Activated naive CD4-positive, alpha-beta T cell treated with anti-CD3 and anti-CD28 coated beads, Interleukin-2, amount 10 ng/mL, durations not matched to agents 7 days and 5 days (primary cell): Measurements from ENCODE around the gene FSCN2.

Experiments
- CTCF ChIA-PET: fragments of 350-600 bp; sonication (Branson Sonifier 250); formaldehyde crosslinking; loops from one replicate; lab custom pipeline; 2021; ENCODE audit warnings: antibody characterized with exemption; lab: Charles Lee
- DNase-seq: peaks from one replicate; pipeline ENCODE4 v3.0.0-alpha.2; 2020
- H3K27ac Mint-ChIP-seq: one replicate; pipeline ENCODE4 v1.8.0; 2021; ENCODE audit warnings: mild to moderate bottlenecking, moderate library complexity, mixed read lengths
- H3K27me3 Mint-ChIP-seq: one replicate; pipeline ENCODE4 v1.8.0; 2021; ENCODE audit warnings: mild to moderate bottlenecking, mixed read lengths
- H3K36me3 Mint-ChIP-seq: one replicate; pipeline ENCODE4 v1.8.0; 2021; ENCODE audit warnings: mixed read lengths
- H3K4me1 Mint-ChIP-seq: one replicate; pipeline ENCODE4 v1.8.0; 2021; ENCODE audit warnings: mixed read lengths
- H3K4me3 Mint-ChIP-seq: one replicate; pipeline ENCODE4 v1.8.0; 2021; ENCODE audit warnings: mild to moderate bottlenecking, moderate library complexity, mixed read lengths
- H3K9me3 Mint-ChIP-seq: one replicate; pipeline ENCODE4 v1.8.0; 2021; ENCODE audit warnings: mixed read lengths

Gene FSCN2

GRCh38 chr17:81566461-81567126 is 38.4 kb downstream of the FSCN2 start:
- H3K36me3 Mint-ChIP-seq: peaks cover 54% of the 10 kb centered on the region

DNA sequence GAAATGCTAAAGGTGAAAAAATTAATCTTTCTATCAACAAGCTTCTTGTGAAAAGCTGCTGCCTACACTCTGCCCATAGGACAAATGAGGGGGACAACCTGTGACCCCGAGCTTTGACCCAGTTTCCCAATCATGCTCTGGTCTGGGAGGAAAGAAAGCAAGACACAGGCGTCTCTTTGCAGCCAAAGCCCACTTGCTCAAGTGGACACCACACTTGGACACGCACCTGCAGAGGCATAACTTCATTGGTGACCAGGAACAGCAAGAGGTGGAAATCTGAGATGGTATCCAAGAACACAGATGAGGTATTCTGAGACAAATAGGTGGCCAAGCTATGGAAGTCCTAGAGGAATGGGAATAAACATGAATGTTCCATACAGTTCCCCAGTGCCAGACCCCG is 39.0 kb downstream of the FSCN2 start:
- no peaks in the 10 kb centered on the region for H3K27me3 Mint-ChIP-seq
- CTCF ChIA-PET: interaction anchor here (1.0 to 1.2 kb wide), 2 partner anchors 12 to 34 kb away, joined by 4 read pairs; no protein-coding TSS in a partner anchor
- H3K4me1 Mint-ChIP-seq: peaks cover 5% of the 10 kb centered on the region
- H3K4me3 Mint-ChIP-seq: no peak overlapping the region
- no peaks in the 10 kb centered on the region for H3K9me3 Mint-ChIP-seq
- no peak for DNase-seq
- H3K27ac Mint-ChIP-seq: no peak overlapping the region
- peaks cover 54% of the 10 kb centered on the region for H3K36me3 Mint-ChIP-seq

More at GRCh38 chr17:81566461-81567126, 38.4 kb downstream of the FSCN2 start:
- Mint-ChIP-seq H3K27me3 (no peaks in the 10 kb centered on the region), H3K4me3 (no peak overlapping the region), H3K27ac (peak overlapping the region; percentile 34), H3K4me1 (peaks cover 5% of the 10 kb centered on the region), H3K9me3 (no peaks in the 10 kb centered on the region)
- DNase-seq: no peak
- CTCF ChIA-PET: interaction anchor here (1.0 to 1.2 kb wide), 2 partner anchors 12 to 34 kb away, joined by 4 read pairs; no protein-coding TSS in a partner anchor

GRCh38 chr17:81568416-81568815 is 40.2 kb downstream of the FSCN2 start:
- Mint-ChIP-seq H3K27me3 (no peaks in the 10 kb centered on the region), H3K9me3 (no peaks in the 10 kb centered on the region), H3K4me1 (peaks cover 5% of the 10 kb centered on the region), H3K27ac (no peak overlapping the region), H3K4me3 (no peak overlapping the region), H3K36me3 (peaks cover 56% of the 10 kb centered on the region)
- CTCF ChIA-PET: no interaction called here
- no peak for DNase-seq

DNA sequence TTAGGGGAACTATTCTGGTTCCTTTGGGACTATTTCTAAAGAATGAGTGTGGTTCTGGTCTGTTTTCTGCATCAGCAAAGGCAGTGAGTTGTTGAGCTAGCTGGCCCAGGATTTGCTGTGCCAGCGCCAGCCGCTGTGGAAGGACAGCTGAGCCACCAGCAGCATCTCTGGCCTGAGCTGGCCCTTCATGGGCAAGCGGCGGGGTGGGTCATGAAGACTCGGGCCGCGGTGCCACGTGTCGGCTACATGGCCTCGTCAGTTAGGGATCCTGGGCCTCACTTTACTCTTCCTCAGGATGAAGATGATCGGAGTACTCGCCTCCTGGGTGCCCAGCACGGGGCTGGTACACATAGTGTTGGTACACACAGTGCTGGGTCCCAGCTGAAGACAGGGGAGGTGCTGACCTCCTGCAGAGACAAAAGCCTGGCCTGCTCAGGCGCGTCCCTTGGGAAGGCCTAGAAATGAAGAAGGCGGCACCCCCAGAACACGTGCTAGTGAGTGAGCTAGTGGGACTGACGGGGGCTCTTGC is 41.9 kb downstream of the FSCN2 start:
- DNase-seq: no peak
- no peaks in the 10 kb centered on the region for H3K9me3 Mint-ChIP-seq
- H3K4me3 Mint-ChIP-seq: no peak overlapping the region
- H3K4me1 Mint-ChIP-seq: peaks cover under 1% of the 10 kb centered on the region
- no peak overlapping the region for H3K27ac Mint-ChIP-seq
- CTCF ChIA-PET: interaction anchor here (2.4 kb wide), 1 partner anchor 31 kb away, joined by 9 read pairs; no protein-coding TSS in a partner anchor
- peaks cover 56% of the 10 kb centered on the region for H3K36me3 Mint-ChIP-seq
- H3K27me3 Mint-ChIP-seq: no peaks in the 10 kb centered on the region

DNA sequence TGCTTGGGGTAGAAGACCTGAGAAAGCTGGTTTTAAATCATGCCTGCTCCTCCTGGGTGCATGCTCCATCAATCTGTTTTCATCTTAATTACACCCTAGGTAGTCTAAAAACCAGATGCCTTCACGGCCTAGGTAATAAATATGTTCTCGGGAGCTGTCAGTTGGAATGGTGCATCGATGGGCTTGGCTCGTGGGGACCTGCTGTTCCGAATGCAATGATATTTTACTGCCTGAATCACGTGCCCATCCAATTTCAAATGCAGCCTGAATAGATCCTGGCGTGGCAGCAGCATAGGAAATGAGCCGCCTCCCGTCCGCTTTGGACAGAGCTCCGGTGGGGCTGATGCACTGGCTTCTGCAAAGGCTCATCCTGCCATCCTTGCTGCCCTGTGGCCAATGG is 42.8 kb downstream of the FSCN2 start:
- CTCF ChIA-PET: interaction anchor here (2.4 kb wide), 1 partner anchor 30 kb away, joined by 9 read pairs; no protein-coding TSS in a partner anchor
- peaks cover 52% of the 10 kb centered on the region for H3K36me3 Mint-ChIP-seq

DNA sequence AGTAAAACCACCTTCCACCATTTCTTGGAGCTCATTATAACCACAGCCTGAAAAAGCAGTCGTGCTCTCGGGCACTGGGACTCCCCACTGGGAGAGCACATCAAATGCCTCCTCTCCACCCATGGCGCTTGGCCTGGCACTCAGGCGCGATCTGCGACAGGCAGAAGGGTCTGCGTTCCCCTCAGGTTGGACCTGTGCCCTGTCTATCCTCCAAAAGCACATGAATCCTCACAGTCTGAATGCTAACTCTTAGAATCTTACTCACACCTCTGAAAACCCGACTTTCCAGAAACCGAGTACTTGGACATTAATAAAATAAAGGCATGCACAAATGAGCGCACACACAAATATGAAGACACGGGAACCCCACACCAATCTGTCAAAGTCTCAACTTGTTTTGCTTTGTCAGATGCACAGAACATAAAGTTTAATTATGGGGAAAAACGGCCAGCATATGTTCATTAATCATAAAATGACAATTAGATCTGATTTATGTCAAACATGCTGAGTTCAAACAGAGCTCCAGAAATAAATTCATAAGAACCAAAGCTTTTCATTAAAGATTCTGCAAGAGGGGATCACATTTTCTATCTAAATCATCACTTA is 44.5 kb downstream of the FSCN2 start:
- H3K4me1 Mint-ChIP-seq: no peaks in the 10 kb centered on the region
- H3K27me3 Mint-ChIP-seq: no peaks in the 10 kb centered on the region
- no peak overlapping the region for H3K4me3 Mint-ChIP-seq
- CTCF ChIA-PET: no interaction called here
- no peaks in the 10 kb centered on the region for H3K9me3 Mint-ChIP-seq
- H3K27ac Mint-ChIP-seq: no peak overlapping the region
- H3K36me3 Mint-ChIP-seq: peaks cover 44% of the 10 kb centered on the region
- DNase-seq: no peak

More for the DNA sequence above, 42.8 kb downstream of the FSCN2 start:
- H3K27ac Mint-ChIP-seq: no peak overlapping the region
- DNase-seq: no peak
- H3K27me3 Mint-ChIP-seq: no peaks in the 10 kb centered on the region
- H3K4me3 Mint-ChIP-seq: no peak overlapping the region
- no peaks in the 10 kb centered on the region for H3K4me1 Mint-ChIP-seq
- H3K9me3 Mint-ChIP-seq: no peaks in the 10 kb centered on the region

DNA sequence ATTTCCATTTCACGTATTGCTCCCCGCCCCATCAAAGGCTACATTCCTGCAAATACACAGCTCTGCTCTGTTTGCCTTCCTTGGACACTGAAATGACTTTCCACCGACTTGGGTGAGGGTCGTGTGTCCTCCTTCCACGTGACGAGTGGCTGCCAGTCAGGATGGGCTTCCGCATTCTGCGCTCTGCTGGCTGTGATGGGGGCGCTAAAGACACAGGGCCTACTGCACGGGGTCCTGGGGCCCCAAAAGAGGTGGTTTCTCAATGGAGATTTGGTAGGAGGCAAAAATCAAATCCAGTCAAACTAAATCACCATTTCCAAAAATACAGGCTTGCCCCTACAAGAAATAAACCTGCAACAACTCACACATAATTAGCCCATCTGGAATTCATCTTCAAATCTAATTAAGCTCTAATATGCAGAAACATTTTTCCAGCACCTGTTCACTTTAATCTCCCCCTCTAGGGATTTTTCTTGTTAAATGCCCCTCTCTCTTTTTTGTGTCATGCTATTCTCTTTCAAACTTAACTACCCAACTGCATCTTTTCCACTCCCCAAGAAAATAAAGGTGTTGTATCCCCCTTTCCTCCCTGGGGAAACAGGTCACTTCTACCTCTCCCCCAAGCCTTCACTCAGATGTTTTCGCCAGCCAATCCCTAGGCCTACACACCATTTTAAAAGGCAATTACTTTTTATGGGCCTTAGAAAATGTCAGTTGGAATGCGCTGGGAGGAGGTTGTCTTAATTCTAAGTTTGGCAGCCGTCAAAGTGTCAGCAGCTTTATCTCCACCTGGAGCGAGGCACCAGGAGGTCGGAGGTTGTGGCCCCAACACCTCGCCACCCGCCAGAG is 45.8 kb downstream of the FSCN2 start:
- CTCF ChIA-PET: interaction anchor here (0.6 kb wide), 1 partner anchor 148 kb away, joined by 3 read pairs; no protein-coding TSS in a partner anchor
- Mint-ChIP-seq H3K27ac (no peak overlapping the region), H3K4me1 (no peaks in the 10 kb centered on the region), H3K4me3 (no peak overlapping the region), H3K27me3 (no peaks in the 10 kb centered on the region), H3K36me3 (peaks cover 43% of the 10 kb centered on the region), H3K9me3 (no peaks in the 10 kb centered on the region)
- no peak for DNase-seq

DNA sequence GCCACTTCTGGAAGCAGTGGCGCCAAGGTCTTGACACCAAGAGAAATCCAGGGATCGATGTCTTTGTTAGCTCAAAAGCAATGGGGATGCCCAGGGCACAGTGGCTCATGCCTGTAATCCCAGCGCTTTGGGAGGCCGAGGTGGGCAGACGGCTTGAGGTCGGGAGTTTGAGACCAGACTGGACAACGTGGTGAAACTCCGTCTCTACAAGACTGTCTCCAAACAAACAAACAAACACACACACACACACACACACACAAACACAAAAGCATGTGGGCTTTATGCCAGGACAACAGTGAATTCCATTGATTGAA is 46.4 kb downstream of the FSCN2 start:
- no peak overlapping the region for H3K4me3 Mint-ChIP-seq
- peaks cover 40% of the 10 kb centered on the region for H3K36me3 Mint-ChIP-seq
- CTCF ChIA-PET: no interaction called here
- no peaks in the 10 kb centered on the region for H3K9me3 Mint-ChIP-seq
- H3K27ac Mint-ChIP-seq: no peak overlapping the region
- DNase-seq: no peak
- no peaks in the 10 kb centered on the region for H3K27me3 Mint-ChIP-seq
- no peaks in the 10 kb centered on the region for H3K4me1 Mint-ChIP-seq

GRCh38 chr17:81575836-81576235 is 47.7 kb downstream of the FSCN2 start:
- H3K9me3 Mint-ChIP-seq: no peaks in the 10 kb centered on the region
- DNase-seq: no peak
- H3K4me1 Mint-ChIP-seq: no peaks in the 10 kb centered on the region
- no peak overlapping the region for H3K4me3 Mint-ChIP-seq
- H3K36me3 Mint-ChIP-seq: peaks cover 39% of the 10 kb centered on the region
- H3K27me3 Mint-ChIP-seq: no peaks in the 10 kb centered on the region
- CTCF ChIA-PET: interaction anchor here (2.3 kb wide), 1 partner anchor 25 kb away, joined by 7 read pairs; no protein-coding TSS in a partner anchor
- H3K27ac Mint-ChIP-seq: no peak overlapping the region

GRCh38 chr17:81576621-81577277 is 48.6 kb downstream of the FSCN2 start:
- Mint-ChIP-seq H3K27me3 (no peaks in the 10 kb centered on the region), H3K4me1 (no peaks in the 10 kb centered on the region), H3K9me3 (no peaks in the 10 kb centered on the region), H3K27ac (no peak overlapping the region), H3K36me3 (peaks cover 36% of the 10 kb centered on the region), H3K4me3 (no peak overlapping the region)
- DNase-seq: no peak
- CTCF ChIA-PET: interaction anchor here (2.3 kb wide), 1 partner anchor 24 kb away, joined by 7 read pairs; no protein-coding TSS in a partner anchor

GRCh38 chr17:81577278-81578000 is 49.3 kb downstream of the FSCN2 start:
- Mint-ChIP-seq H3K27me3 (no peaks in the 10 kb centered on the region), H3K4me3 (no peak overlapping the region), H3K36me3 (peaks cover 37% of the 10 kb centered on the region), H3K4me1 (no peaks in the 10 kb centered on the region), H3K27ac (no peak overlapping the region), H3K9me3 (no peaks in the 10 kb centered on the region)
- CTCF ChIA-PET: interaction anchor here (2.3 kb wide), 1 partner anchor 23 kb away, joined by 7 read pairs; no protein-coding TSS in a partner anchor
- DNase-seq: no peak

- DNase-seq: no peak
- CTCF ChIA-PET: no interaction called here
- Mint-ChIP-seq H3K4me1 (no peaks in the 10 kb centered on the region), H3K4me3 (no peak overlapping the region), H3K9me3 (no peaks in the 10 kb centered on the region), H3K27ac (no peak overlapping the region), H3K36me3 (peaks cover 34% of the 10 kb centered on the region), H3K27me3 (no peaks in the 10 kb centered on the region)
These were observed 49.9 kb downstream of the FSCN2 start for GRCh38 chr17:81578038-81578441.

GRCh38 chr17:81578561-81579225 is 50.5 kb downstream of the FSCN2 start:
- Mint-ChIP-seq H3K4me3 (no peak overlapping the region), H3K27ac (no peak overlapping the region), H3K27me3 (no peaks in the 10 kb centered on the region), H3K9me3 (no peaks in the 10 kb centered on the region), H3K4me1 (no peaks in the 10 kb centered on the region), H3K36me3 (peaks cover 39% of the 10 kb centered on the region)
- no peak for DNase-seq
- CTCF ChIA-PET: interaction anchor here (1.4 kb wide), 1 partner anchor 22 kb away, joined by 6 read pairs; no protein-coding TSS in a partner anchor
